GM23248 (cell line): ENCODE data around the gene SMIM14. TPM values are rescaled to one million over a fixed set of nuclear protein-coding genes. Genes with fewer than 3 reads are reported as not detected.
A peak's percentile ranks its signal among the peaks of the same experiment; 100 is the strongest.
"Not testable (repeated sequence)": the region's sequence is repeated elsewhere in the genome, so short reads cannot be mapped to it uniquely, and the experiment has no call there.

Experiments used
- DNase-seq: peaks from one replicate; pipeline ENCODE4 v3.0.0-alpha.2; 2015
- H2AFZ ChIP-seq: fragments of 200-600 bp; sonication (generic); 2 replicates; pipeline ENCODE4 v1.6.1; 2016; ENCODE audit warnings: antibody characterized with exemption
- H3F3A ChIP-seq: fragments of 200-600 bp; sonication (generic); 2 replicates; pipeline ENCODE4 v1.6.1; 2016; ENCODE audit warnings: mild to moderate bottlenecking, antibody characterized with exemption, mixed run types; ENCODE audit not compliant: insufficient read depth
- H3K27ac ChIP-seq: fragments of 200-600 bp; sonication (generic); 2 replicates; pipeline ENCODE4 v1.5.1; 2016; ENCODE audit warnings: mild to moderate bottlenecking
- H3K27me3 ChIP-seq: fragments of 200-600 bp; sonication (generic); replicated peaks from 2 replicates; pipeline ENCODE4 v1.6.1; 2016; ENCODE audit warnings: mild to moderate bottlenecking; ENCODE audit not compliant: insufficient read depth
- H3K36me3 ChIP-seq: fragments of 200-600 bp; sonication (generic); 2 replicates; pipeline ENCODE4 v1.6.1; 2016; ENCODE audit warnings: low read depth, mild to moderate bottlenecking
- H3K4me1 ChIP-seq: fragments of 200-600 bp; sonication (generic); 2 replicates; pipeline ENCODE4 v1.6.1; 2016; ENCODE audit warnings: mild to moderate bottlenecking; ENCODE audit not compliant: insufficient read depth
- H3K4me2 ChIP-seq: fragments of 200-600 bp; sonication (generic); one replicate; pipeline ENCODE4 v1.6.1; 2016; ENCODE audit warnings: mild to moderate bottlenecking; ENCODE audit not compliant: unreplicated experiment
- H3K4me3 ChIP-seq: fragments of 200-600 bp; sonication (generic); 2 replicates; pipeline ENCODE4 v1.5.1; 2016; ENCODE audit warnings: mild to moderate bottlenecking
- H3K79me2 ChIP-seq: fragments of 200-600 bp; sonication (generic); 2 replicates; pipeline ENCODE4 v1.6.1; 2016; ENCODE audit warnings: mild to moderate bottlenecking; ENCODE audit not compliant: insufficient read depth
- H3K9ac ChIP-seq: fragments of 200-600 bp; sonication (generic); 2 replicates; pipeline ENCODE4 v1.6.1; 2016; ENCODE audit warnings: mild to moderate bottlenecking
- H3K9me2 ChIP-seq: fragments of 200-600 bp; sonication (generic); 2 replicates; pipeline ENCODE4 v1.6.1; 2016; ENCODE audit warnings: mixed run types, mild to moderate bottlenecking, moderate library complexity; ENCODE audit not compliant: insufficient read depth
- H3K9me3 ChIP-seq: fragments of 200-600 bp; sonication (generic); one replicate; pipeline ENCODE4 v1.6.1; 2017; ENCODE audit warnings: low read depth
- H4K20me1 ChIP-seq: fragments of 200-600 bp; sonication (generic); 2 replicates; pipeline ENCODE4 v1.6.0; 2016; ENCODE audit not compliant: insufficient read depth
- EZH2 ChIP-seq: fragments of 200-600 bp; sonication (generic); IDR thresholded peaks from 2 replicates; pipeline ENCODE4 v1.6.1; 2018; ENCODE audit warnings: antibody characterized with exemption, mild to moderate bottlenecking; ENCODE audit not compliant: insufficient read depth, poor library complexity, severe bottlenecking
- EZH2phosphoT487 ChIP-seq: fragments of 200-600 bp; sonication (generic); IDR thresholded peaks from 2 replicates; pipeline ENCODE4 v1.6.1; 2018; ENCODE audit warnings: antibody characterized with exemption, moderate library complexity, mild to moderate bottlenecking, low read depth; ENCODE audit not compliant: insufficient read depth
- WGBS, 2 experiments: methylation state at CpG; one replicate each; pipeline ENCODE4 v1.1.6; 2015 to 2017; ENCODE audit warnings: low lambda C conversion rate in 2 of 2, low coverage in 1 of 2; ENCODE audit errors: missing lambda C conversion rate in 2 of 2; 5-methylcytosine and 5-hydroxymethylcytosine counted together
- in situ Hi-C: fragments of 300-500 bp; cut with MboI; formaldehyde crosslinking; loops from 2 replicates; pipeline ENCODE4 v1.15.0; 2020
- polyA plus RNA-seq: library from polyadenylated mRNA; unstranded; fragments of >200 nt; fragmentation: Nextera tagmentation; extraction: Ambion mirVana; gene quantifications from 2 replicates; pipeline ENCODE4 v1.2.1, GENCODE V29; 2016
- total RNA-seq: library from RNA; depleted of rRNA; stranded (reverse); fragments of >200 nt; shearing (Covaris generic); gene quantifications from 2 replicates; pipeline ENCODE4 v1.2.3, GENCODE V29; 2014

Gene SMIM14
- total and polyA plus RNA-seq, 2 experiments from 2014 or later: 54.5 to 147 TPM

DNA sequence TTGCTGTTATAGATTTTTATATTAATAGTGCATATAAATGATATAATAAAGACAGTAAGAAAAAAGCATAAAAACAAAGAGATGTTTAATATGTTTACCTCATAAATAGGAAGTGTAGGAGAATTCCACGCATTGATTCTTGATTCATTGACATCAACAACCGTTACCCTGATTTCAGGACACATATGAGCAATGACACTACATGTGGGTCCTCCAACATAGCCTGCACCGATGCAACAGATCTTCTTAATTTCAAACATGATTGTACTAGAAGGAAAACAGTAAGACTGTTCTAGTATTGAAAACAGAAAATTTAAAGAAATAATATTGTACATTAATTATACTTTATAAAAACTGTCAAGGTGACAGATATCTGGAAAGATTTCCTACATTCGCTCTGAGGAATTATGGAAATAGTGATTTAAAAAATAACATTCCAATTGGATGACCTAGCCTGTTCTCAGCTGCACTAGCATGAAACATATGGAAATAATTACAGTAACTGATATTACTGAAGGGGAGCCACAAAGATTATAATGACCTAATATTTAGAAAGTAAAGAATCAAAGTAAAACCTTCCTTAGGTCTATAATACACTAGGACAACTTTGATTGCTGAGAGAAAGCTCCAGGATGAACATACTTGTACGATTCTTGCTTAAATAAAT is 117.3 kb downstream of the SMIM14 start:
- peaks cover 31% of the 10 kb centered on the region for H3F3A ChIP-seq
- H3K9ac ChIP-seq: peak overlapping the region; percentile 68
- H3K79me2 ChIP-seq: peaks cover 100% of the 10 kb centered on the region
- no peak overlapping the region for H2AFZ ChIP-seq
- DNase-seq: peak; percentile 88
- H3K27me3 ChIP-seq: no peaks in the 10 kb centered on the region
- no peaks in the 10 kb centered on the region for H3K9me3 ChIP-seq
- H4K20me1 ChIP-seq: no peaks in the 10 kb centered on the region
- peaks cover 40% of the 10 kb centered on the region for H3K4me1 ChIP-seq
- in situ Hi-C loops: no loop called here
- peaks cover 31% of the 10 kb centered on the region for H3K36me3 ChIP-seq
- WGBS, 2 experiments: 5 to 8% methylated on average over 5 of the region's 5 CpGs
- H3K4me2 ChIP-seq: peak overlapping the region; percentile 95
- no peak for TF ChIP-seq EZH2
- no peak for TF ChIP-seq EZH2phosphoT487
- H3K27ac ChIP-seq: peak overlapping the region; percentile 75
- H3K9me2 ChIP-seq: no peaks in the 10 kb centered on the region
- H3K4me3 ChIP-seq: peak overlapping the region; percentile 59

DNA sequence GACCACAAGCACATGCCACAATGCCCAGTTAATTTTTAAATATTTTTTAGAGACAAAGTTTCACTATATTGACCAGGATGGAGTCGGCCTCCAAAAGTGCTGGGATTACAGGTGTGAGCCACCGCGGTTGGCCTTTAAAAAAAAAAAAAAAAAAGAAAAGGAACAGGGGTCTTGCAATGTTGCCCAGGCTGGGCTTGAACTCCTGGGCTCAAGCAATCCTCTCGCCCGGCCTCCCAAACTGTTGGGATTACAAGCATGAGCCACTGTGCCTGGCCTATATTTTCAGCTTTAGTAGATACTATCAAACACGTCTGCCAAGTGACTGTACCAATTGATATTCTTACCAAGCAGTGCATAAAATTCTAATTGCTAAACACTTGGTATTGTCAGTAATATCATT is 120.2 kb downstream of the SMIM14 start:
- Histone ChIP-seq H2AFZ (no peak overlapping the region), H3K9ac (no peak overlapping the region), H3K27ac (no peak overlapping the region), H3F3A (peaks cover 30% of the 10 kb centered on the region), H3K36me3 (peaks cover 50% of the 10 kb centered on the region), H3K9me3 (no peaks in the 10 kb centered on the region), H3K4me1 (peaks cover 33% of the 10 kb centered on the region), H4K20me1 (no peaks in the 10 kb centered on the region), H3K4me2 (no peak overlapping the region), H3K27me3 (no peaks in the 10 kb centered on the region), H3K4me3 (no peak overlapping the region), H3K9me2 (no peaks in the 10 kb centered on the region), H3K79me2 (peaks cover 100% of the 10 kb centered on the region)
- TF ChIP-seq EZH2: no peak
- TF ChIP-seq EZH2phosphoT487: no peak
- in situ Hi-C loops: no loop called here
- WGBS, 2 experiments: 96 to 97% methylated on average over 6 of the region's 6 CpGs
- DNase-seq: no peak

DNA sequence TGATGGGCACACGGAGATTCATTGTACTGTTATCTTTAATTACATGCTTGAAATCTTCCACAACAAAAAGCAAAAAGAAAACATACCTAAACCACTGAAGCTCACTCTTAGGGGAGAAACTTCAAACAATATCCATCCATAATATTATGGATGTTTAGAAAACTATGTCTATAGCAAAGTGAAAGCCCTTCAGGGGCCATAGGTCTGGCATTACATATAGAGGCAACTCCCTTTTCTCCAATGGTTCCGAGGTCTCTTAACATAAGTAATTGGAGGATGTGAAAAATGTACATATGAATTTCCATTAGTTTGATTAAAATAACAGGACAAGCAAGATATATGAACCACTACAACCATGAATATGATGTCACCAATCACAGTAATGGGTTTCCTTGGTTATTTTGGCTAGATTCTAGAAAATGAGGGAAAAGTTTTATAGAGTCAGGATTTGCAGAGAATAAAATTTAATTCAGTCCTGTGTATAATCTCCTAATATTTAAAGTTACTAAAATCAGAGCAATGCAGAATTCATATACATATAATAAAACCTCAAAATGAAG is 122.2 kb downstream of the SMIM14 start:
- H3K9me3 ChIP-seq: no peaks in the 10 kb centered on the region
- no peaks in the 10 kb centered on the region for H3K27me3 ChIP-seq
- no peak overlapping the region for H3K4me3 ChIP-seq
- peaks cover 17% of the 10 kb centered on the region for H3K4me1 ChIP-seq
- H3F3A ChIP-seq: peaks cover 24% of the 10 kb centered on the region; the same call in 1 of the 2 replicates
- no peak for DNase-seq
- H3K27ac ChIP-seq: no peak overlapping the region
- 91 to 96% methylated on average over 2 of the region's 2 CpGs for WGBS, 2 experiments
- no peak overlapping the region for H2AFZ ChIP-seq
- no peak for TF ChIP-seq EZH2
- no peak for TF ChIP-seq EZH2phosphoT487
- in situ Hi-C loops: no loop called here
- no peaks in the 10 kb centered on the region for H3K9me2 ChIP-seq
- H4K20me1 ChIP-seq: no peaks in the 10 kb centered on the region
- peaks cover 100% of the 10 kb centered on the region for H3K79me2 ChIP-seq
- H3K4me2 ChIP-seq: no peak overlapping the region
- peaks cover 68% of the 10 kb centered on the region for H3K36me3 ChIP-seq
- no peak overlapping the region for H3K9ac ChIP-seq

DNA sequence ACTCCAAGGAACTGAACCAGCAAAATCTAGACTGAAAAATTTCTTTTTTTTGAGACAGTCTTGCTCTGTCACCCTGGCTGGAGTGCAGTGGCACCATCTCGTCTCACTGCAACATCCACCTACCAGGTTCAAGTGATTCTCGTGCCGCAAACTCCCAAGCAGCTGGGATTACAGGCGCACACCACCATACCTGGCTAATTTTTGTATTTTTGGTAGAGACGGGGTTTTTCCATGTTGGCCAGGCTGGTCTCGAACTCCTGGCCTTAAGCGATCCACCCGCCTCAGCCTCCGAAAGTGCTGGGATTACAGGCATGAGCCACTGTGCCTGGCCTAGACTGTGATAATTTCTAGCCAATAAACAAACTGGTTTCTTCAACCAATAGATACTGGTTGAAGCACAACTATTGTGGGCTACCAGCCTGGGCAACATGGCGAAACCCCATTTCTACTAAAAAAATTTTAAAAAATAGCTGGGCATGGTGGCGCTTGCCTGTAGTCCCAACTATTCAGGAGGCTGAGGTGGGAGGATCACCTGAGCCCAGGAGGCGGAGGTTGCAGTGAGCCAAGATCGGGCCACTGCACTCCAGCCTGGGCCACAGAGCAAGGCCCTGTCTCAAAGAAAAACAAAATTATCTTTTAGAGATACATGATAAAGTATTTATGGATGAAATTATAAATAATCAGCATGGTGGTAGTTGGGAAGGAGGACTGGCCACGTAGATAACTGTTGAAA is 122.8 kb downstream of the SMIM14 start:
- Histone ChIP-seq H3F3A (peaks cover 19% of the 10 kb centered on the region; the same call in 1 of the 2 replicates), H3K36me3 (peaks cover 69% of the 10 kb centered on the region), H3K4me1 (peaks cover 11% of the 10 kb centered on the region), H3K79me2 (peaks cover 100% of the 10 kb centered on the region), H3K27ac (peak overlapping the region; percentile 69)
- H3K27me3 ChIP-seq, H3K4me2 ChIP-seq, H3K9me3 ChIP-seq, H3K4me3 ChIP-seq, H3K9me2 ChIP-seq, DNase-seq, H2AFZ ChIP-seq, H3K9ac ChIP-seq, H4K20me1 ChIP-seq, in situ Hi-C loops: not testable (repeated sequence)
- WGBS, 2 experiments: 98% methylated on average over 14 of the region's 14 CpGs
